ENCODE data around the gene SFTPD. TPM values are rescaled to one million over a fixed set of nuclear protein-coding genes. Genes with fewer than 3 reads are reported as not detected.
A peak's percentile ranks its signal among the peaks of the same experiment; 100 is the strongest.

The SFTPD gene
- total and polyA plus RNA-seq, 9 donors, result 0.91 to 2.7 (median 1.2) TPM

DNA sequence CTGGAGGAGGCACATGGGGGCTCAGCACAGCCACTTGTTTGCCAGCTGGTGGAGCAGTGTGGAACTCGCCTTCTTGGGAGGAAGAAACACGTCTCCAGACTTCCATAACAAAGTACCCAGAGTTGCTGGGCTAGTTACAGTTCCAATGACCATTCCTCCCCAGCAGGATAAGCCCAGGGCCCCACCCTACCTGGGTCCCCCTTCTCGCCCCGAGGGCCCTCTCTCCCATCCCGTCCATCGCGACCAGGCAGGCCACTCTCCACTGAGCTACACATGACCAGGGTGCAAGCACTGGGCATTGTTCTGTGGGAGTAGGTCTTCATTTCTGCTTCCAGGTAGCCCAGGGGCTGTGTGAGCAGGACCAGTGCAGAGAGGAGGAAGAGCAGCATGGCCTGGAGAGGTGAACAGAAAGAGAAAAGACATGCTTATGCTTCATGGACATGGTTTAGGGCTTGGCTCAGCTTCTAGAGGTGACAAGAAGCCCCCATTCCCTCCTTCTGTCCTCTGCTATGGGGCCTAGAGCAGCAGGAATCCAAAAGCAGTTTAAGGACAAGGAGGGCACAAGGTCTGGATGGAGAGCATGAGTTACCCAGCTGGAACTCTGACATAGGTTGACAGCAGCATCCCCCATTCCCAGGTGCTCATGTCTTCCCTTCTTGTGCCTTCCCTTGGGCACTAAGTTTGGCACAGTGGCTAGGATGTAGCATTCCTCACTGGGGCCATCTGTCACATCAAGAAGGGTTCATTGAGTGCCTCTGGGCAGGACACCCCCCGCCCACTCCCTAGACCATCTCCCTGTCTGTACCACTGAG, 2.4 kb downstream of the SFTPD start:
- Histone ChIP-seq H3K27me3 (ENCODE audit: control insufficient read depth, insufficient read depth, low read length) (no peaks in the 10 kb centered on the region), H3K4me3 (ENCODE audit: low read length) (no peak overlapping the region), H3K9me3 (replicated peaks; ENCODE audit: control insufficient read depth, low read depth, low read length) (peaks cover 4% of the 10 kb centered on the region), H3K4me1 (ENCODE audit: control insufficient read depth, insufficient read depth, low read length) (peaks cover 10% of the 10 kb centered on the region), H3K27ac (ENCODE audit: low read length) (no peak overlapping the region), H3K36me3 (ENCODE audit: control insufficient read depth, insufficient read depth, low read length) (no peaks in the 10 kb centered on the region)
- no peak for DNase-seq
- WGBS (ENCODE audit: insufficient coverage), result 55% methylated on average over 2 of the region's 8 CpGs

GRCh38 chr10:79944428-79945395, 4.2 kb downstream of the SFTPD start:
- H3K36me3 ChIP-seq (ENCODE audit: control insufficient read depth, insufficient read depth, low read length), result no peaks in the 10 kb centered on the region
- DNase-seq, result no peak
- peaks cover 20% of the 10 kb centered on the region for H3K4me1 ChIP-seq (ENCODE audit: control insufficient read depth, insufficient read depth, low read length)
- no peak overlapping the region for H3K4me3 ChIP-seq (ENCODE audit: low read length)
- no peaks in the 10 kb centered on the region for H3K9me3 ChIP-seq (replicated peaks; ENCODE audit: control insufficient read depth, low read depth, low read length)
- H3K27me3 ChIP-seq (ENCODE audit: control insufficient read depth, insufficient read depth, low read length), result no peaks in the 10 kb centered on the region
- no peak overlapping the region for H3K27ac ChIP-seq (ENCODE audit: low read length)
- WGBS (ENCODE audit: insufficient coverage), result 75% methylated on average over 8 of the region's 13 CpGs

DNA sequence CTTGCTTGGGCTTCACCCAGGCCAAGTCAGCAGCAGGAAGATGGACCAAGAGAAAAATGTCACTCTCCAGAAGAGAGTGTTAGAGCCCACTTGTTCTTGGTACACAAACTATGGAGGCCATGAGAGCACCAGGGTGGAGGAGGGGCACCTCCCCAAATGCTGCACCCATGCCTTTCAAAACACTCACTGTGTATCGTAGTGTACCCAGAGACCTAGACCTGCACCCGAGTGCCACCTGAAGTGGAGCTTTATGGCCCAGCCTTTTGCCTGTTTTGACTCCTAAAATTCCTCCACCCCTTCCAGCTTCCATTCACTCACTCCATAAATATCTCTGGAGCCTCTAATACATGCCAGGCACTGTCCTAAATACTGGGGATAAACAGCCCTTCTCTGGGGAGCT, 5.0 kb downstream of the SFTPD start:
- Histone ChIP-seq H3K27ac (ENCODE audit: low read length) (no peak overlapping the region), H3K36me3 (ENCODE audit: control insufficient read depth, insufficient read depth, low read length) (no peaks in the 10 kb centered on the region), H3K4me1 (ENCODE audit: control insufficient read depth, insufficient read depth, low read length) (peaks cover 25% of the 10 kb centered on the region), H3K9me3 (replicated peaks; ENCODE audit: control insufficient read depth, low read depth, low read length) (no peaks in the 10 kb centered on the region), H3K4me3 (ENCODE audit: low read length) (no peak overlapping the region), H3K27me3 (ENCODE audit: control insufficient read depth, insufficient read depth, low read length) (no peaks in the 10 kb centered on the region)
- no peak for DNase-seq
- 94% methylated on average over 2 of the region's 2 CpGs for WGBS (ENCODE audit: insufficient coverage)

DNA sequence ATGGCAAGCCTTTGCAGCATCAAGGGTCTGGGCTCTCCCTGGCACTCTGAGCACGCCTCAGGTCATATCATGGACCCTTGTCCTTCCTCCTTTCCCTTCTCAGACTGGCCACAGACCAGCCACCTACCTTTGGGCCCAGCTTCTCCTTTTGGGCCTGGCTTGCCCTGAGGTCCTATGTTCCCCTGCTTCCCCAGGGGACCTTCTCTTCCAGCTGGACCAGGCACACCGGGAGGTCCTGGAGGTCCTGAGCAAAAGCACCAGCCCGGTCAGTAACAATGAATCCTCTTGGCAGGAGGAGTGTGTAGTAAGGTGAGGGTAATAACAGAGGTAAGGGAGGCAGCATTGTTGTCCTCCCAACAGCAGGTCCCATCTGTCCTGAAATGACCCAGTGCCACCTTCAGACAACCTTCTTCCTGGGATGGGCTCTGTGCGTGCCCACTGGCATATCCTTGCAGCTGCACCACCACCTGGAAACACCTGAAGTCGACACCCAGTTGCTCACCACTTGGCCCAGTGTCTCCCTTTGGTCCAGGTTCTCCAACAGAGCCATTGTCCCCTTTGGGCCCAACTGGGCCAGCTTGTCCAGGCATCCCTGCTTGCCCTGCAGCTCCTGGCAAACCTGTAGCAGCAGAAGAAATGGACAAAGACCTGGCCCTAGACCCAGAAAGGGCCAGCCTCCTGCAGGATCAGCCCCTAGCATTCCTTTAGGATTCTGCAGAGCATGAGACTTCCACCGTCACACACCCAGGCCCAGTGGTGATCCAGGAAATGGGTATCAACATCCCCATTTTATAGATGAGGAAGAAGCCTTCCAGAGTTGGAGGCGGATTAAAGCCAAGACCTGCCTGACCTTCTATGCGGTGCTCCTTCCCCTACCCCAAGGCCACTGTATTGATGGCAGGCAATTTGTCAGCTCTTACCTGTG, 6.4 kb downstream of the SFTPD start:
- Histone ChIP-seq H3K4me1 (ENCODE audit: control insufficient read depth, insufficient read depth, low read length) (peaks cover 39% of the 10 kb centered on the region), H3K9me3 (replicated peaks; ENCODE audit: control insufficient read depth, low read depth, low read length) (no peaks in the 10 kb centered on the region), H3K36me3 (ENCODE audit: control insufficient read depth, insufficient read depth, low read length) (no peaks in the 10 kb centered on the region), H3K4me3 (ENCODE audit: low read length) (no peak overlapping the region), H3K27me3 (ENCODE audit: control insufficient read depth, insufficient read depth, low read length) (no peaks in the 10 kb centered on the region), H3K27ac (ENCODE audit: low read length) (no peak overlapping the region)
- WGBS (ENCODE audit: insufficient coverage), result 85% methylated on average over 5 of the region's 8 CpGs
- no peak for DNase-seq

DNA sequence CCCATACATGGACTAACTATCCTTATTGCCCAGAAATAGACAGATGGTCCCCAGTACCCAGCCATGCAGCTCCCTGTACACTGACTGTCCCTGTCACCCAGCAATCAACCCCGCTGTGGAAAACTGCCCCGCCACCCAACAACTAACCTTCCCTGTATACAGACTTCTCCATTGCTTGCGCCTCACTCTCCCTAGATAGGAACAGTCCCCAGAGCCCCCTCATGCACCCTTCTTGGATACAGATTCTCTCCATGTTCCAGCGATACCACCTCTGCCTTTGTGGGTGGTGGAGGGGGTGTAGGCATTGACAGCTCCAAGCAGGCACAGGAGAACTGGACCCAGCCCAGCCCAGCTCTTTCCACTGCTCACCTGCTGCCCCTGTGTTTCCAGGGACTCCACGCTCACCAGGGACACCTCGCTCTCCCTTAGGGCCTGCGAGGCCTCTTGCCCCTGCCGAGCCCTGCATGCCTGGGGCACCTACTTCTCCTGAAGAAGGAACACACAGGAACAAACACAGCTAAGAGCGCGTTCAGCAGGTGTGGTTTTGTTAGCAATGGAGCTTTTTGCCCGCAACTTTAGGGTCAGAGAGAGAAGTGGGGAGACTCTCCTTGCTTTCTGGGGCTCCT, 7.2 kb downstream of the SFTPD start:
- Histone ChIP-seq H3K9me3 (replicated peaks; ENCODE audit: control insufficient read depth, low read depth, low read length) (no peaks in the 10 kb centered on the region), H3K4me3 (ENCODE audit: low read length) (no peak overlapping the region), H3K27me3 (ENCODE audit: control insufficient read depth, insufficient read depth, low read length) (no peaks in the 10 kb centered on the region), H3K4me1 (ENCODE audit: control insufficient read depth, insufficient read depth, low read length) (peaks cover 45% of the 10 kb centered on the region), H3K27ac (ENCODE audit: low read length) (no peak overlapping the region), H3K36me3 (ENCODE audit: control insufficient read depth, insufficient read depth, low read length) (no peaks in the 10 kb centered on the region)
- no peak for DNase-seq
- 88% methylated on average over 9 of the region's 11 CpGs for WGBS (ENCODE audit: insufficient coverage)

DNA sequence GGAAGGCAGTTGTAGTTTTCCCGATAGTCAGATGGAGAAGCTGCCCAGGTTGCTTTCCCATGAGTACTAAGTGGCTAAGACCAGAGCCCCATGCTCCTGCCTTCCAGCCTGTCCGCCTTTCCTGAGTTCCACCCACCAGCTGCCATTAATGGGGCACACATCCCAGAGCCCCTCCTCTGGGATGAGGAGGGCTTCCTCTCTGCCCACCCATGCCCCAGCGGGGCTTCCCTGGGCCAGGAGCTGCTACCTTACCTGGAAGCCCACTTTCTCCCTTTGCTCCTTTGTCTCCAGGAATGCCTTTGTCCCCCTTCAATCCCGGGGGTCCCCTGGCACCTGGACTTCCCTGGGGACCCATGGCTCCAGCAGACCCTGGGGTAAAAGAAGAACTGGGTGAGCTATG, 7.8 kb downstream of the SFTPD start:
- Histone ChIP-seq H3K27ac (ENCODE audit: low read length) (no peak overlapping the region), H3K4me3 (ENCODE audit: low read length) (no peak overlapping the region), H3K27me3 (ENCODE audit: control insufficient read depth, insufficient read depth, low read length) (no peaks in the 10 kb centered on the region), H3K4me1 (ENCODE audit: control insufficient read depth, insufficient read depth, low read length) (peaks cover 45% of the 10 kb centered on the region), H3K9me3 (replicated peaks; ENCODE audit: control insufficient read depth, low read depth, low read length) (no peaks in the 10 kb centered on the region), H3K36me3 (ENCODE audit: control insufficient read depth, insufficient read depth, low read length) (no peaks in the 10 kb centered on the region)
- DNase-seq, result no peak
- 86% methylated on average over 2 of the region's 4 CpGs for WGBS (ENCODE audit: insufficient coverage)

DNA sequence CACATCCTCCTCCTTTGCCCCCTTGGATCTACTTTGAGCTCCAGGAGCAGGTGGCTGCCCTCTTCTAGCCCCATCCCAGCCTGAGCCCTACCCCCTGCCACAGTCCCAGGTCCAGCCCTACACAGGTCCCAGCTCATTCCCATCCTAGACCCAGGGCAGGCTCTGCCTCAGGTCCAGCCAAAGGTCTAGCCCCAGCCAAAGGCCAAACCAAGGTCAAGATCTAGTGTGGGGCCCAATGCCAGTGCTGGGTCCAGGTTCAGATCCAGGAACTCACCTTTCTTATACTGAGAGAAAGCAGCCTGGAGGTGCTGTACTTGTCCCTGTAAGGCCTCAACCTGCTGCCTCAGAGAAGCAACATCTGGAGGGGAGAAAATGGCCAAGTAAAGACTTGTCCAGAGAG, 8.5 kb downstream of the SFTPD start:
- Histone ChIP-seq H3K27ac (ENCODE audit: low read length) (no peak overlapping the region), H3K4me1 (ENCODE audit: control insufficient read depth, insufficient read depth, low read length) (peaks cover 43% of the 10 kb centered on the region), H3K27me3 (ENCODE audit: control insufficient read depth, insufficient read depth, low read length) (no peaks in the 10 kb centered on the region), H3K4me3 (ENCODE audit: low read length) (no peak overlapping the region), H3K9me3 (replicated peaks; ENCODE audit: control insufficient read depth, low read depth, low read length) (no peaks in the 10 kb centered on the region), H3K36me3 (ENCODE audit: control insufficient read depth, insufficient read depth, low read length) (no peaks in the 10 kb centered on the region)
- DNase-seq, result no peak

DNA sequence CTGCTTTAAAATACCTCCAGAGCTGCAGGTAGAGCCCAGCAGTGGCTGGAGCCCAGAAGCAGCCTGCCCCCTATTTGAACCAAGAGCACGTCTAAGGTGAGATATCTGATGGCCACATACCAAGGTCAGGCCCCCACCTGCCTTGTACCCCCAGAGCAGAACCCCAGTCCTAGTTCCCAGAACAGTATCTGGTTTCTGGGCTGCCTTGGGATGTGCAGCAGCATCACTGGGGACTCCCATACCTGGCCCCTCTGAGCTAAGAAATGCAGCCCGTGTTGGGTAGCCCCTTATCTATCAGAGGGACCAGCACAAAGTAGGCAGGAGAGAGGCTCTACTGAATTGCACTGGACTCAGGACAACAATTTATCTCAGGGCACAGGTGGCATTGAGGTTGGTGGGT, 8.9 kb downstream of the SFTPD start:
- no peak overlapping the region for H3K27ac ChIP-seq (ENCODE audit: low read length)
- no peak for DNase-seq
- H3K36me3 ChIP-seq (ENCODE audit: control insufficient read depth, insufficient read depth, low read length), result no peaks in the 10 kb centered on the region
- H3K4me3 ChIP-seq (ENCODE audit: low read length), result no peak overlapping the region
- WGBS (ENCODE audit: insufficient coverage), result 70% methylated on average over 2 of the region's 2 CpGs
- peaks cover 47% of the 10 kb centered on the region for H3K4me1 ChIP-seq (ENCODE audit: control insufficient read depth, insufficient read depth, low read length)
- no peaks in the 10 kb centered on the region for H3K27me3 ChIP-seq (ENCODE audit: control insufficient read depth, insufficient read depth, low read length)
- no peaks in the 10 kb centered on the region for H3K9me3 ChIP-seq (replicated peaks; ENCODE audit: control insufficient read depth, low read depth, low read length)

DNA sequence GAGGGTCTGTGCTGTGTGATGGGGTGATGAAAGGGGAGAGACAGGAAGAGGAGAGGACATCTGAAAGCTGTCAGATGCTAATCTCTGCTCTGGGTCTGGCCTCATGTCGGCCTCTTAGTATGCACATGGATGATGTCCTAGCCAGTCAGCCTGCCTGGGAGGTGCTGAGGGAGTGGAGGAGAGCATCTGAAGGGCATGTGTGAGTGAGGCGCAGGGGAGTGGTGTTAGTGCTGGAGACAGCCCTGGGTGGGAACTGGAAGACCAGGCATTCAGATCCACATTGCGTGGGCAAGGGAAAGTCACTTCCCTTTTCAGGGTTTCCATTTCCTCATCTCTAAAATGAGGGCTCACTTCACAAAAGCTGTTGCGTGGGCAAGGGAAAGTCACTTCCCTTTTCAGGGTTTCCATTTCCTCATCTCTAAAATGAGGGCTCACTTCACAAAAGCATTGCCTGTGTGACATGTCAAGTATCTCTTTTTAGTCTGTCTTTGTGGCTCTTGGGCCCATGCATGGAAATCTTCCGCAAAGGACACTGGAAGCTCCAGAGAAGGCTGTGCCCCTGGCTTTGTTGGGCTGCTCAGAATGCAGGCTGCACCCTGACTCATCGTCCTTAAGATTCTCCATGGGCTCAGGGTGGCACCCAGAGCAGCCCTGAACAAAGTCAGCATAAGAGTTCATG, 10.0 kb downstream of the SFTPD start:
- Histone ChIP-seq H3K27me3 (ENCODE audit: control insufficient read depth, insufficient read depth, low read length) (no peaks in the 10 kb centered on the region), H3K9me3 (replicated peaks; ENCODE audit: control insufficient read depth, low read depth, low read length) (no peaks in the 10 kb centered on the region), H3K36me3 (ENCODE audit: control insufficient read depth, insufficient read depth, low read length) (no peaks in the 10 kb centered on the region), H3K4me1 (ENCODE audit: control insufficient read depth, insufficient read depth, low read length) (peaks cover 53% of the 10 kb centered on the region), H3K4me3 (ENCODE audit: low read length) (no peak overlapping the region), H3K27ac (ENCODE audit: low read length) (peak overlapping the region; percentile 91)
- DNase-seq, result peak; percentile 75
- whole genome bisulfite sequencing (ENCODE audit: insufficient coverage), result 65% methylated on average over 4 of the region's 6 CpGs
